ENCODE measurements around the gene STAT2.

DNA sequence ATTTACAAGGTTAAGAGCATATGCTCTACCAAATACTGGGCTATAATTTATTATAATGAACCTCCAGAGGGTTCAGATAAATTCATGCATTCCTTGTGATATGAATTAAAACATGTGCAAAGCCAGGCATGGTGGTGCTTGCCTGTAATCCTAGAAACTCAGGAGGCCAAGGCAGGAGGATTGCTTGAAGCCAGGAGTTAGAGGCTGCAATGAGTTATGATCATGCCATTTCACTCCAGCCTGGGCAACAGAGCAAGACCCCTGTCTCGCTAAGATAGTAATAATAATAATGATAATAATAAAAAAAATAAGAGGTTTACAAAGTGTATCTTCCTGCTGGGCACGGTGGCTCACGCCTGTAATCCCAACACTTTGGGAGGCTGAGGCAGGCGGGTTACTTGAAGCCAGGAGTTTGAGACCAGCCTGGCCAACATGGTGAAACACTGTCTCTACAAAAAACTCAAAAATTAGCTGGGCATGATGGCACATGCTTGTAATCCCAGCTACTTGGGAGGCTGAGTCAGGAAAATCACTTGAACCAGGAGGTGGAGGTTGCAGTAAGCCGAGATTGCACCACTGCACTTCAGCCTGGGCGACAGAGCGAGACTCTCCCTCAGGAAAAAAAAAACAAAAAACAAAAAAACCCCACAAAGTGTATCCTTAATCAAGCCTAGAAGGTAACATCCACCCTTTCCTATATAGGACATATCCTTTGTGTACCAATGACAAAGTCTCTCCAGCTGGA lies 52.5 kb downstream of the STAT2 start:
- TF ChIP-seq, protein P1, sequence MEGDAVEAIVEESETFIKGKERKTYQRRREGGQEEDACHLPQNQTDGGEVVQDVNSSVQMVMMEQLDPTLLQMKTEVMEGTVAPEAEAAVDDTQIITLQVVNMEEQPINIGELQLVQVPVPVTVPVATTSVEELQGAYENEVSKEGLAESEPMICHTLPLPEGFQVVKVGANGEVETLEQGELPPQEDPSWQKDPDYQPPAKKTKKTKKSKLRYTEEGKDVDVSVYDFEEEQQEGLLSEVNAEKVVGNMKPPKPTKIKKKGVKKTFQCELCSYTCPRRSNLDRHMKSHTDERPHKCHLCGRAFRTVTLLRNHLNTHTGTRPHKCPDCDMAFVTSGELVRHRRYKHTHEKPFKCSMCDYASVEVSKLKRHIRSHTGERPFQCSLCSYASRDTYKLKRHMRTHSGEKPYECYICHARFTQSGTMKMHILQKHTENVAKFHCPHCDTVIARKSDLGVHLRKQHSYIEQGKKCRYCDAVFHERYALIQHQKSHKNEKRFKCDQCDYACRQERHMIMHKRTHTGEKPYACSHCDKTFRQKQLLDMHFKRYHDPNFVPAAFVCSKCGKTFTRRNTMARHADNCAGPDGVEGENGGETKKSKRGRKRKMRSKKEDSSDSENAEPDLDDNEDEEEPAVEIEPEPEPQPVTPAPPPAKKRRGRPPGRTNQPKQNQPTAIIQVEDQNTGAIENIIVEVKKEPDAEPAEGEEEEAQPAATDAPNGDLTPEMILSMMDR (conservative IDR thresholded peaks at IDR 0.05 in 1 of 2, IDR thresholded peaks at IDR 0.05 in 1 of 2; ENCODE audit: extremely low read depth in 1 of 2, insufficient read depth in 1 of 2, low read depth in 1 of 2, low read length in 2 of 2) = no peak
- TF ChIP-seq EZH2 (IDR thresholded peaks at IDR 0.05; ENCODE audit: borderline replicate concordance, low read length) = no peak
